HL-60 (cell line): ENCODE data around the gene TSC22D1.

Experiments
- DNase-seq, 2 experiments: peaks; one replicate each; pipeline ENCODE4 v3.0.0-alpha.2; 2010 to 2020; ENCODE audit warnings: low read depth in 1 of 2, low spot score in 1 of 2
- H3K27ac ChIP-seq: fragments of 250-450 bp; sonication (Bioruptor Pico); replicated peaks from 2 replicates; pipeline ENCODE4 v1.5.1; 2020; ENCODE audit warnings: mild to moderate bottlenecking, moderate library complexity
- H3K27me3 ChIP-seq: fragments of 250-450 bp; sonication (Bioruptor Pico); 2 replicates; pipeline ENCODE4 v1.5.1; 2021; ENCODE audit warnings: mild to moderate bottlenecking, moderate library complexity; ENCODE audit not compliant: insufficient read depth, poor library complexity, severe bottlenecking
- H3K4me3 ChIP-seq: replicated peaks from 2 replicates; pipeline ENCODE4 v1.5.1; 2011; ENCODE audit warnings: mild to moderate bottlenecking, control low read depth, low read length; ENCODE audit not compliant: insufficient read depth
- CTCF ChIP-seq: IDR thresholded peaks from one replicate; pipeline ENCODE4 v1.5.1; 2011; ENCODE audit warnings: low read length, control low read depth, inconsistent platforms; ENCODE audit not compliant: insufficient read depth
- GABPA ChIP-seq: IDR thresholded peaks from 2 replicates; pipeline ENCODE4 v1.6.1; 2012; ENCODE audit warnings: low read depth
- POLR2AphosphoS5 ChIP-seq: IDR thresholded peaks from 2 replicates; pipeline ENCODE4 v1.6.1; 2012; ENCODE audit warnings: low read depth
- REST ChIP-seq: IDR thresholded peaks from 2 replicates; pipeline ENCODE4 v1.6.1; 2012; ENCODE audit warnings: low read depth; ENCODE audit not compliant: insufficient replicate concordance
- SPI1 ChIP-seq: IDR thresholded peaks from 2 replicates; pipeline ENCODE4 v1.6.1; 2012; ENCODE audit warnings: low read depth, mild to moderate bottlenecking, borderline replicate concordance

The TSC22D1 gene

GRCh38 chr13:44412346-44412935, 163.7 kb downstream of the TSC22D1 start:
- no peak overlapping the region for H3K27ac ChIP-seq
- no peak for DNase-seq
- TF ChIP-seq POLR2AphosphoS5, result no peak
- no peak for TF ChIP-seq CTCF
- no peak for TF ChIP-seq SPI1
- no peak for TF ChIP-seq REST
- TF ChIP-seq GABPA, result no peak
- no peak overlapping the region for H3K4me3 ChIP-seq
- no peaks in the 10 kb centered on the region for H3K27me3 ChIP-seq

- Histone ChIP-seq H3K27ac (no peak overlapping the region), H3K27me3 (no peaks in the 10 kb centered on the region), H3K4me3 (no peak overlapping the region)
- no peak for DNase-seq
- TF ChIP-seq SPI1, result no peak
- TF ChIP-seq REST, result no peak
- TF ChIP-seq POLR2AphosphoS5, result no peak
- TF ChIP-seq CTCF, result no peak
- no peak for TF ChIP-seq GABPA
Observed at GRCh38 chr13:44411841-44412240, 164.3 kb downstream of the TSC22D1 start.

- Histone ChIP-seq H3K4me3 (no peak overlapping the region), H3K27me3 (no peaks in the 10 kb centered on the region), H3K27ac (no peak overlapping the region)
- no peak for DNase-seq
- no peak for TF ChIP-seq GABPA
- no peak for TF ChIP-seq SPI1
- no peak for TF ChIP-seq CTCF
- TF ChIP-seq REST, result no peak
- TF ChIP-seq POLR2AphosphoS5, result no peak
Observed at GRCh38 chr13:44410328-44410859, 165.7 kb downstream of the TSC22D1 start.
